Astrocyte of the cerebellum (primary cell): Measurements from ENCODE around the gene SHLD2.
"Not testable (repeated sequence)": the region's sequence is repeated elsewhere in the genome, so short reads cannot be mapped to it uniquely, and the experiment has no call there.

Experiments used
- DNase-seq: peaks from one replicate; pipeline ENCODE4 v3.0.0-alpha.2; 2011; ENCODE audit warnings: low read depth
- H3K4me3 ChIP-seq: 2 replicates; pipeline ENCODE4 v1.5.1; 2011; ENCODE audit warnings: mild to moderate bottlenecking, low read depth, low read length, moderate library complexity
- in situ Hi-C: cut with HindIII; loops from 2 replicates; pipeline ENCODE4 v1.10.0; 2017; ENCODE audit warnings: low sequenced_read_pairs
- TF ChIP-seq, protein P1 (sequence below): IDR thresholded peaks from 2 replicates; pipeline ENCODE4 v1.5.1; 2012; ENCODE audit warnings: low read length, low read depth, moderate library complexity, mild to moderate bottlenecking; ENCODE audit errors: missing control alignments

The SHLD2 gene

DNA sequence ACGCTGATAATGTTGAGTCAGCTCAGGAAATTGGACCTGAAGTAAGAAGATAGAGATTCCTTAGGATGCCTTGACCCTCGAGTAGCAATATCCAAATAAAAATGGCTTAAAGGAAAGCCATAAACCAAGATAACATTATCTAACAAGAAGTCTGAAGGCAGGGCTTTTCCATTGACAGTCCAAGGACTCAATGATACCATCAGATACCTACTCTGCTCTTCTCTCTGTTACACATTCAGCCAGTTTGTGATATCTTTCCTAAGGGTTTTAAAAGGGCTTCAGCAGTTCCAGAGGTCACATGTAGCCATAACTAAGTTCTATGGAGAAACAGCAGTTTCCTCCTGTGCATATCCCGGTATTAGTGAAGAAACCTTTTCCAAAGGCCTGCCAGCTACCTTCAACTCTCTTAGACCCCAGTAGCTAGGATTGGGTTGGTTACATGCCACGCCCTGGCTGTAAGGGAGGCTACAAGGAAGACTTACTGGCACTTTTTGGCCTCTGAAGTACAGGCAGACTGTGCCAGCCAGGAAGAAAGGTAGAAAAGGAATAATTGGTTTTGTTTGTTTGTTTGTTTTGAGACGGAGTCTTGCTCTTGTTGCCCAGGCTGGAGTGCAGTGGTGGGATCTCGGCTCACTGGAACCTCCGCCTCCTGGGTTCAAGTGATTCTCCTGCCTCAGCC lies 10.6 kb downstream of the SHLD2 start:
- no peak overlapping the region for H3K4me3 ChIP-seq
- DNase-seq = no peak
- in situ Hi-C loops = no loop called here
- TF ChIP-seq, protein P1, sequence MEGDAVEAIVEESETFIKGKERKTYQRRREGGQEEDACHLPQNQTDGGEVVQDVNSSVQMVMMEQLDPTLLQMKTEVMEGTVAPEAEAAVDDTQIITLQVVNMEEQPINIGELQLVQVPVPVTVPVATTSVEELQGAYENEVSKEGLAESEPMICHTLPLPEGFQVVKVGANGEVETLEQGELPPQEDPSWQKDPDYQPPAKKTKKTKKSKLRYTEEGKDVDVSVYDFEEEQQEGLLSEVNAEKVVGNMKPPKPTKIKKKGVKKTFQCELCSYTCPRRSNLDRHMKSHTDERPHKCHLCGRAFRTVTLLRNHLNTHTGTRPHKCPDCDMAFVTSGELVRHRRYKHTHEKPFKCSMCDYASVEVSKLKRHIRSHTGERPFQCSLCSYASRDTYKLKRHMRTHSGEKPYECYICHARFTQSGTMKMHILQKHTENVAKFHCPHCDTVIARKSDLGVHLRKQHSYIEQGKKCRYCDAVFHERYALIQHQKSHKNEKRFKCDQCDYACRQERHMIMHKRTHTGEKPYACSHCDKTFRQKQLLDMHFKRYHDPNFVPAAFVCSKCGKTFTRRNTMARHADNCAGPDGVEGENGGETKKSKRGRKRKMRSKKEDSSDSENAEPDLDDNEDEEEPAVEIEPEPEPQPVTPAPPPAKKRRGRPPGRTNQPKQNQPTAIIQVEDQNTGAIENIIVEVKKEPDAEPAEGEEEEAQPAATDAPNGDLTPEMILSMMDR = no peak

DNA sequence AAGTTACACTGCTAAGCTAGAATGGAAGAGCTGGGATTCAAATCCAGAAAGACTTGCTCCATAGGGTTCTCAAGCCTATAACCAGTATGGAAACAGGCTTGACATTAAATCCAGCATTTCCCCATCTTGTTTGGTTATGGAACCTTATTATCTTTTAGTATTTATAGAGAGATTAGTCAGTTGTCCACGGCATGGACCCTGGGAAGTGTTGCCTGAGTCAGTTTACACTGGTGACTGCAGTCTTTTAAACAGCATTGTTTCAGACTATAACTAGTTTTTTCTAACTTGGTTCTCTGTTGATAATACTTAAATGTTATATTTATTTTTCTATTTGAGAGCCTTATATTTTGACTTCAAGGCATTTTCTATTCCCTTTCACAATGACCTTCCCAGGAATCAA lies 23.1 kb downstream of the SHLD2 start:
- H3K4me3 ChIP-seq, DNase-seq, in situ Hi-C loops: not testable (repeated sequence)

DNA sequence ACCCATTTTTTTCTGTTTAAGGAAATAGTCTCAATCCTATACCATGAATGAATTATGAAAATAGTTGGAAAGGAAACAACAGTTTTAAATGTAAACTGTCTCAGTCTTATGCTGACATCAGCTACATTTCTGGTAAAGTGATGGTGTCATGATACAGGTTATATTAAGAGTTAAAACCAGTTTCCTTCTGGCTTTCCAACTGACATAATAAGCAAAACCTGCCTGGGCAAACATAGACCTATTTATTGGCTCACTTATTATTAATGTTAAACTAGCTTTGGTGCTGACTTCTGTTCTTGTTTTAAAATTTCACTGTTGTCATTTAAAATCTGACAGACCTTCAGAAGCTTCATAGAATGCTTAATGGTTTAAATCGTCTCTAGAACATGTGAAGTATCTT lies 24.0 kb downstream of the SHLD2 start:
- in situ Hi-C loops, H3K4me3 ChIP-seq, DNase-seq: not testable (repeated sequence)

DNA sequence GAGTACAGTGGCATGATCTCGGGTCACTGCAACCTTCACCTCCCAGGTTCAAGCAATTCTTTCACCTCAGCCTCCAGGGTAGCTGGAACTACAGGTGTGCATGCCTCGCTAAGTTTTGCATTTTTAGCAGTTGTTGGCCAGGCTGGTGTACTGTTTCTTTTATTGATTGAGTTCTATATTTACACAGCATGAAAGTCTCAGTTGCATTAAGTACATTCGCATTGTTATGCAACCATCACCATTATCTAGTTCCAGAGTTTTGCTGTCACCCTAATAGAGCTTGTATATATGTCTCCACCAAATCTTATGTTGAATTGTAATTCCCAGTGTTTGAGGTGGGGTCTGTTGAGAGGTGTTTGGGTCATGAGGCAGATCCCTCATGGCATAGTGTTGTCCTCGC lies 28.3 kb downstream of the SHLD2 start:
- DNase-seq, in situ Hi-C loops, H3K4me3 ChIP-seq: not testable (repeated sequence)

DNA sequence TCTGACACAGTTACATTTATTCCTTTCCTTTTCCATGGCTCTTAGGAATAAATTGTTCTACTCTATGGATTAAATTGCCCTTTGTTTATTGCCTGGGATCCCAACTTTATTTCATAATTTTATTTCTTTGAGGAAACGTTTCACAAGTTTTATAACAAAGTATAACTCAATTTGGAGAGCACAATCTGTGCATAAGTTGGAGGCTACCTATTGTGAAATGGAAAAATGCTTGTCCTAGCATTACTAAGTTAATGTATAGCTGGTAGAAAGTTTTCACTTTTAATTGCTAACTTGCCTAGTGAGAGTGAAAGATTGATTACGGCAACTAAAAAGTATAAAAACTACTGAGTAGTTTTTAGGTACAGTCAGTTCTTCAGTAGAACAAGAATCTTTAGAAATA lies 32.0 kb downstream of the SHLD2 start:
- in situ Hi-C loops, H3K4me3 ChIP-seq, DNase-seq: not testable (repeated sequence)

DNA sequence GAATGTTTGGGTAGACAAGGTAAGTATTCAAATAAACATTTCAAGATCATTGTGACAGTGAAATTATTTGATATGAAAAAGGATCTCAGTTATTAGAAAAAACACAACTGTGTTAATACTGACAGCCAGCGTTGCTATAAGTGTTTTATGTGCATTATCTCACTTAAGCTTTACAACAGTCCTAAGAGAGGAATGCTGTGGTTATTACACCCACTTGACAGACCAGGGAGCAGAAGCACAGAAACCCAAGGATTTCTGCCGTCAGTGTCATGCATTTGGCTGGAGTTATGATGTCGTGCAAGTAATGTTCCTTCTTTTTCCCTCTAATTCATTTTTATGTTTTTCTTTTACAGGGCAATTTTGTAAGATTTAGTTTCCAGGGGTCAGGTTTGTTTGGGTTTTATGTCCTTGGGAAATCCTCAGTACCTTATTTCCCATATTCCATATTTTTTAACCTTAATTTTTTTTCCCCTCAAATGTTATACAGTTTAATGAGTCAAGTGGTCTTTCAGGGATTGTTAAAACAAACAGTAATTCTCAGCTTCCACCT lies 32.7 kb downstream of the SHLD2 start:
- H3K4me3 ChIP-seq, DNase-seq, in situ Hi-C loops: not testable (repeated sequence)

DNA sequence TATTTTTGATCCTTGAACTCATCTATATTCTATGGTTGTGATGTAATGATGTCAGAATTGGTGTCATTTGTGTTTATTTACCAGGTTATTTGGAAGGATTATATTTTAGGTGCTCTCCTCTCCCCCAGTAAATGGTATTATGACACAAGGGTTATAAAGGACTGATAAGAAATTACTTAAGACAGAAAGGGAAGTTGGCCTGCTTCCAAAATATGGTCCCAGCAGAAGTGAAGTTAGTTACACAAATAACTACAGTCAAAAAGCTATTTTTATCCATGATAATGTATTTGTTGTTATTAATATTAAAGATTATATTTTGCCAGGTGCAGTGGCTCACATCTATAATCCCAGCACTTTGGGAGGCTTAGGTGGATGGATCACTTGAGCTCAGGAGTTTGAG lies 37.2 kb downstream of the SHLD2 start:
- in situ Hi-C loops, H3K4me3 ChIP-seq, DNase-seq: not testable (repeated sequence)

DNA sequence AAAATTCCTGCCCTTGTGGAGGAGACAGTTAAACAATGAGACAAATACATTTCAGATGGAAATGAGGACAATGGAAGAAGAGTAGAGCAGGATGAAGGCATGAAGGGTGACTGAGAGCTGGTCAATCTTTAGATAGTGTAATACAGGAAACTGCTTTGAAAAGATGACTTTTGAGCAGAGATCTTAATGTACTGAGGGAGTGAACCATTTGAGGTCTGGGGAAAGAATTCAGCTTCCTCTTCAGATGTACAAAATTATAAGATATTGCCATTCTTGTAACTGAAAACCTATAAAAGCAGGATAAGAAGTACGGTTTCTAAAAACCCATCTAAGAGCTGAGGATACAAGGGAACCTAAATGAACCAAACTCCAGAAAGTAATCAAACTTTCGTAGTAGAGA lies 38.9 kb downstream of the SHLD2 start:
- in situ Hi-C loops, H3K4me3 ChIP-seq, DNase-seq: not testable (repeated sequence)

DNA sequence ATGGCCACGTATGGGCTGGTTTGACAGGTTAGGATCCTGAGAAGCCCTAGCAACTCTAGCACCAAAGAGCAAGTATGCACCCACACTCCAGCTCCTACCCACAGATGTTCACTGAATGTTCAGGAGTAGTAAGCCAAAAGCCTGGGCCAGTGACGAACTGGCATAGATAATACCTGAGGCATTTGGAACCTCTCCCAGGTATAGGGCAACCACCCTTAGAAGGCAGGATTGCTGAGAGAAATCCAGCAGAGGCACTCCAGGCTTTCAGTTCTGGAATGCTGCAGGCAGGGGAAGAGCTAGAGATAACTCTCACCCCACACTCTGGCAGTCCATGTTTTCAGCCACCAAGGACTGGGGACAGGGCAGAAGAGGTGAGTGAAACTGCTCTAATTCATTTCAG lies 39.4 kb downstream of the SHLD2 start:
- in situ Hi-C loops, DNase-seq, H3K4me3 ChIP-seq: not testable (repeated sequence)

DNA sequence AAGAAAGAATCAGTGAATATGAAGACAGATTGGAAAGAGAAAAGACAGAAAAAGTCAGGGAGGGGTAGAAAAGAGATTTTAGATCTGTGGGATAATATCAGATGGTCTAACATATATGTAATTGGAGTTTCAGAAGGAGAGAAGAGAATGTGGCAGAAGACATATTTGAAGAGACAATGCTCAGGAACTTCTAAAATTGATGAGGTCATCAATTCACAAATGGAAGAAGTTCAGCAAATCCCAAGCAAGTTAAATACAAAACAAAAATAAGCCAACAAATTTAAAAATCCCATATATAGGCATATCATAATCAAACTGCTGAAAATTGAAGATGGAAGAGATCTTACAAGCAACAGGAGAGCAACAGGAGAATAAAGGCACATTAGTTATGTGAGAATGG lies 42.5 kb downstream of the SHLD2 start:
- H3K4me3 ChIP-seq, DNase-seq, in situ Hi-C loops: not testable (repeated sequence)

DNA sequence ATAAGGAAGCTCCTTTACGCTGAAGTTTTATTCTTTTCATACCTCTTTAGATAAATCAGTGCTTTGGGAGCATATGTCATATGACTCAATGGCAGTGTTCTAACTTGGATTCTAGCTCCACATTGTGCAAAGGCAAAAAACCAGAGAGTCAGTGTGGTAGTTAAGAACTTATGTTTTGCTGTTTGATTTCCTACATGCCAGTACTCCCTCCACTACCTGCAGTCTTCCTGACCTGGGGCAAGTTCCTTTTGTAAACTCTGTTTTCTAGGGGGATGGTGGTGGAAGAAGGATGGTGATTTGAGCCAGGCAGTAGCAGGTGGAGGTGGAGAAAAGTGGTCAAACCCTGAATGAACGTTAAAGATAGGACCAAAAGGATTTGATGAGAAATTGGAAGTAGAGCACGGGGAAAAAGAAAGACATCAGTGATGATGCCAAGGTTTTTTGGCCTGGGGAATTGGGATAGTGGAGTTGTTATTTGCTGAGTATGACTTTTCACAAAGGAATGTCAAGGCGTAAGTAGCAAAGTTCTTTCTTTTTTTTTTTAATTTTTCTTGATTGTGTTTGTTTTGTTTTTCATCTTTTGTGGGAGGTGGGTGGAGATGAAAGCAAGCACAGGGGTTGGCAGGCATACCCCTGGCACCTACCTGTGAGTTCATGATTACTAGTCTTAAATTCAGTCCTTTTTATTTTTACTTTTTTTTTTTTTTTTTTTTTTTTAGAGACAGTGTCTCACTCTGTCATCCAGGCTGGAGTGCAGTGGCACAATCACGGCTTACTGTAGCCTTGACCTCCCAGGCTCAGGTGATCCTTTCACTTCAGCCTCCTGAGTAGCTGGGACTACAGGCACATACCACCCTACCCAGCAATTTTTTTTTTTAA lies 47.5 kb downstream of the SHLD2 start:
- DNase-seq = peak; percentile 6
- in situ Hi-C loops, H3K4me3 ChIP-seq: not testable (repeated sequence)

DNA sequence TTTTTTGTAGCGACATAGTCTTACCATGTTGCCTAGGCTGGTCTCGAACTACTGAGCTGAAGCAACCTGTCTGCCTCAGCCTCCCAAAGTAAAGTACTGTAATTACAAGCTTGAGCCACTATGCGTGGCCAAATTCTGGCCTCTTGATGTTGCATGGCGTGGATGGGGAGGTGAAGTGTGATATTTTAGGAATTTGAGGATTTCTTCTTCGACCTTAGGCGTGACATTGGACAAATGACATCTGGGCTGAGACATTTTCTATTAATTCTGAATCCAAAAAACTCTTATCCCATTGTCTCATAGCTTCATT lies 48.1 kb downstream of the SHLD2 start:
- in situ Hi-C loops = not testable (repeated sequence)

DNA sequence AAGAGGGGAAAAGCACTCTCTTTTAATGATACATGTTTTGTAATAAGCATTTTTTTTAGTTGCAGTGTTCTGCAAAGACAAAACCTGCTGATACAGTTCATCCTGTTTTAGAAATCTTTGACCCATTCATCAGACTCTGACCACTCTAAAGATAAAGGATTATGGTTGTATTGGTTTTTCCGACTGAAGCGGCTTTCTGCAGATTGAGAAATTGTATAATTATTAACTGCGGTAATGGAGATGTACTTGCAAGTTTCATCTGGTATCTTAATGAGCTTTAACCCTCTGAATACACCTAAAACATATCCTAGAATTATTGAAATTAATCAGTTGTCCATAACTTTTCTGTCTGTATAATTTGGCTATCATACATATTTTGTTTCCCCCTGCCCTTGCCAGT lies 50.6 kb downstream of the SHLD2 start:
- in situ Hi-C loops, H3K4me3 ChIP-seq, DNase-seq: not testable (repeated sequence)

More for the DNA sequence above, 48.1 kb downstream of the SHLD2 start:
- not testable (repeated sequence) for DNase-seq, H3K4me3 ChIP-seq

DNA sequence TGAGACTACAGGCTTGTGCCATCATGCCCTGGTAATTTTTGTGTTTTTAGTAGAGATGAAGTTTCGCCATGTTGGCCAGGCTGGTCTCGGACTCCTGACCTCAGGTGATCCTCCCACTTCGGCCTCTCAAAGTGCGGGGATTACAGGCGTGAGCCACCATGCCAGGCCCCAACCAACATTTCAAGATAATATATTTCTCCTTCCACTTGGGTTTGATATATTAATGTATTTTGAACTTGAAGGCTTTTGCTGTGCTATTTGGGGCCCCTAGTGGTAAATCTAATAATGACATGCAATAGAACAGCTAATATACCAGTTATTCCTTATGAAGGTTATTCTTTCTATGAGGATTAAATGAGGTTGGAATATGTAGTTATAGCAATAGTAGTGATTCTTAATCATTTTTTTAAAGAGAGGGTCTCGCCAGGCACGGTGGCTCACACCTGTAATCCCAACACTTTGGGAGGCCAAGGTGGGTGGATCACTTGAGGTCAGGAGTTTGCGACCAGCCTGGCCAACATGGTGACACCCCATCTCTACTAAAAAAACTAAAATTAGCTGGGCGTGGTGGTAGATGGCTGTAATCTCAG lies 54.1 kb downstream of the SHLD2 start:
- in situ Hi-C loops, H3K4me3 ChIP-seq, DNase-seq: not testable (repeated sequence)

DNA sequence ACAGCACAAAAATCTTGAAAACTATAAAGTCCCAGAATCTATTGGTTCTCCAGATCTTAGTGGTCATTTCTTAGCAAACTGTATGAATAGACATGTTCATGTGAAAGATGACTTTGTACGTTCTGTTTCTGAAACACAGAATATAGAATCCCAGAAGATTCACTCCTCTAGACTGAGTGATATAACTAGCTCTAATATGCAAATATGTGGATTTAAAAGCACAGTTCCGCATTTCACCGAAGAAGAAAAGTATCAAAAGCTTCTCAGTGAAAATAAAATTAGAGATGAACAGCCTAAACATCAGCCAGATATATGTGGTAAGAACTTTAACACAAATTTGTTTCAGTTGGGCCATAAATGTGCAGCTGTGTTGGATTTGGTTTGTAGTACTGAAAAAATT lies 56.5 kb downstream of the SHLD2 start:
- H3K4me3 ChIP-seq, in situ Hi-C loops, DNase-seq: not testable (repeated sequence)

DNA sequence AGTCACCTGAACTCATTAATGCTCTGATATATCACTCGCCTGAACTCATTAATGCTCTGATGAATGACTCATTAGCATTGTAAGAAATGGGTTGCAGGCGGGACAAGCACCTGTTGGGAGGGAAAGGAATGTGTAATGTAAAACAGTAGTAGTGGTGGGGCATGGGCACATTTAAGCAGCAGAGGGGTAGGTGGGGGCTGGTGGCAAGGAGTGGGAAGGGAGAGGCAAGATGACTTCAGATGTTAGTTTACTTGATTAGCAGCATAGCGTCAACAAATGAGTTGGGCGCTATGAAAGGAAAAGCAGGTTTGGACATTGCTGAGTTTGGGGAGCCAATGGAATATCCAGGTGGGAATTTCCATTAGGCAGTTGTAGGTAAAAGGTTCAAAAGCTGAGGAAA lies 61.8 kb downstream of the SHLD2 start:
- in situ Hi-C loops, DNase-seq, H3K4me3 ChIP-seq: not testable (repeated sequence)
